Measurements from ENCODE around the gene CNTN1. TPM values are rescaled to one million over a fixed set of nuclear protein-coding genes. Genes with fewer than 3 reads are reported as not detected.

CNTN1 gene
- total RNA-seq, 1 donor from 2014 or later = not detected

GRCh38 chr12:40837891-40838429 is 145.7 kb downstream of the CNTN1 start:
- no peaks in the 10 kb centered on the region for H3K9me3 Mint-ChIP-seq
- H3K27ac Mint-ChIP-seq = no peak overlapping the region
- H3K27me3 Mint-ChIP-seq (ENCODE audit: insufficient read depth) = no peaks in the 10 kb centered on the region
- no peaks in the 10 kb centered on the region for H3K4me1 Mint-ChIP-seq (ENCODE audit: low read depth)
- DNase-seq (ENCODE audit: low spot score) = no peak
- intact Hi-C loops (cut with micrococcal nuclease) = no loop called here
- H3K36me3 Mint-ChIP-seq (ENCODE audit: low read depth) = no peaks in the 10 kb centered on the region
- no peak overlapping the region for H3K4me3 Mint-ChIP-seq

DNA sequence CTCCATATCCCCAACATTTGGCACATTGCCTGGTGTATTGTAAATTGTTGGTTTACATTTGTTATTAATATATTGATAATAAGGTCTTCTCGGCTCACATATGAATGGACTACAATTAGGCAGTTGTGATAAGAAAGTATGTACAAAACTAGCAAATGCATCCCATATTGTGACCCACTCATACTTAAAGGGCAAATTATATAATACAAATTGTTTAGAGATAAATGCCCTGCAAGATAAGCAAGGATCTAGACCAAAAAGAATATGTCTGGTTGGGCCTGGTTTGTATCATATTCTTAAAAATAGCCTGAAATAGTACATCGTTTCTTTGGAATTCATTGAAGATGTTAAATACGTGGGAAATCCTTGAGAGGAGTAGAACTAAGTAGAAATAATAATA is 151.3 kb downstream of the CNTN1 start:
- Mint-ChIP-seq H3K4me1 (ENCODE audit: low read depth) (no peaks in the 10 kb centered on the region), H3K4me3 (no peak overlapping the region), H3K9me3 (no peaks in the 10 kb centered on the region), H3K27ac (no peak overlapping the region), H3K27me3 (ENCODE audit: insufficient read depth) (no peaks in the 10 kb centered on the region), H3K36me3 (ENCODE audit: low read depth) (no peaks in the 10 kb centered on the region)
- intact Hi-C loops (cut with micrococcal nuclease) = no loop called here
- no peak for DNase-seq (ENCODE audit: low spot score)

- no peaks in the 10 kb centered on the region for H3K9me3 Mint-ChIP-seq
- no peaks in the 10 kb centered on the region for H3K36me3 Mint-ChIP-seq (ENCODE audit: low read depth)
- no peaks in the 10 kb centered on the region for H3K27me3 Mint-ChIP-seq (ENCODE audit: insufficient read depth)
- no peaks in the 10 kb centered on the region for H3K4me1 Mint-ChIP-seq (ENCODE audit: low read depth)
- DNase-seq (ENCODE audit: low spot score) = no peak
- no peak overlapping the region for H3K4me3 Mint-ChIP-seq
- intact Hi-C loops (cut with micrococcal nuclease) = no loop called here
- no peak overlapping the region for H3K27ac Mint-ChIP-seq
Observed at GRCh38 chr12:40853221-40853620, 161.0 kb downstream of the CNTN1 start.

DNA sequence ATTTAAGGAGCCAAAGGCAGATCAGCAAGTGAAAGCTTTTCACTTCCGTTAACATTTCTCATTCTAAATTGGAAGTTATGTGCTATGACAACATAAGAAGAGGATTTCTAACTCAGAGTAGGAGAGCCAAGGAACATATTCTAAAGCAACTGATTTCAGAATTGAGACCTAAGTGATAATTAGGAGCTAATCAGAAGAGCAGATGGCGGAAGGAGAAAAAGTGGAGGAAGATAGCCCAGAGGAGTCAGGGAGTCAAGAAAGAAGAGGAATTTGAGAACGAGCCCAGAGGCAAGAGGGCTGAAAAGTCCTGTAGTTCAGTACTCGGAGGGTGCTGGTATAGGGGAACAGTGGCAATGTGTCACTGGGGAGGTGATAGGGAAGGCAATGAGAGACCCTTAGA is 162.4 kb downstream of the CNTN1 start:
- no peaks in the 10 kb centered on the region for H3K9me3 Mint-ChIP-seq
- no peak for DNase-seq (ENCODE audit: low spot score)
- no peaks in the 10 kb centered on the region for H3K4me1 Mint-ChIP-seq (ENCODE audit: low read depth)
- intact Hi-C loops (cut with micrococcal nuclease) = no loop called here
- H3K27ac Mint-ChIP-seq = no peak overlapping the region
- H3K36me3 Mint-ChIP-seq (ENCODE audit: low read depth) = no peaks in the 10 kb centered on the region
- no peak overlapping the region for H3K4me3 Mint-ChIP-seq
- no peaks in the 10 kb centered on the region for H3K27me3 Mint-ChIP-seq (ENCODE audit: insufficient read depth)

DNA sequence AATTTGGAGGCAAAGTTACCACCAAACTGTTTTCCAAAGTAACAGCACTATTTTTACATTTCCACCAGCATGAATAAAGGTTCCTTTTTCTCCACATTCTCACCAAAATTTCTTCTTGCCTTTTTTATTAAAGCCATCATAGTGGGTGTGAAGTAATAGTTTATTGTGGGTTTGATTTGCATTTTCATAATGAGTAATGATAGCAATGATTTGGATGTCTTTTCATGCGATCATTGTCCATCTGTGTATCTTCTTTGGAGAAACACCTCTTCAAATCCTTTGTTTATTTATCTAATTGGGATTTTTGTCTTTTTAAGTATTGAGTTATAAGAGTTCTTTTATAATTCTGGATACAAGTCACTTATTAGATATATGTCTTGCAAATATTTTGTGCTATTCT is 172.7 kb downstream of the CNTN1 start:
- H3K4me1 Mint-ChIP-seq (ENCODE audit: low read depth) = no peaks in the 10 kb centered on the region
- no peaks in the 10 kb centered on the region for H3K27me3 Mint-ChIP-seq (ENCODE audit: insufficient read depth)
- DNase-seq (ENCODE audit: low spot score) = no peak
- H3K4me3 Mint-ChIP-seq = no peak overlapping the region
- intact Hi-C loops (cut with micrococcal nuclease) = no loop called here
- no peaks in the 10 kb centered on the region for H3K9me3 Mint-ChIP-seq
- H3K27ac Mint-ChIP-seq = no peak overlapping the region
- H3K36me3 Mint-ChIP-seq (ENCODE audit: low read depth) = no peaks in the 10 kb centered on the region

DNA sequence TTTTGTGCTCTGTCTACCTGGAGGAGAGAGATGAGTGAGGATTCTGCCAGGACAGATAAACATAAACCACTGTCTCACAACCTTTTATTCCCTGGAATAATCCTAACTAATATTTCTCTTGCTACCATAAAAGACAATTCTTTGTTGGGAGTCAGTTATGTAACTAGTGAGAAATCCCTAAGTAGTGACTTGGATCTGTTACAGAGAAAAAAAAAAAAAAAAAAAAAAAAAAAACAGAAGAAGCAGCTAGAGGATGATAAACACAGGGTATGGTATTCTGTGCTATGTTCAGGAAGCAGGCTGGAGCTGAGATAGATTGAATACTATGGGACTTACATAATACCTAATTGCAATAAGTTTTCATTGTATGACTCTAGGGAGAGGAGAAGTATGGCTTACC is 178.7 kb downstream of the CNTN1 start:
- Mint-ChIP-seq H3K9me3 (no peaks in the 10 kb centered on the region), H3K27me3 (ENCODE audit: insufficient read depth) (no peaks in the 10 kb centered on the region), H3K4me1 (ENCODE audit: low read depth) (no peaks in the 10 kb centered on the region), H3K27ac (no peak overlapping the region), H3K4me3 (no peak overlapping the region), H3K36me3 (ENCODE audit: low read depth) (no peaks in the 10 kb centered on the region)
- DNase-seq (ENCODE audit: low spot score) = no peak
- intact Hi-C loops (cut with micrococcal nuclease) = no loop called here

DNA sequence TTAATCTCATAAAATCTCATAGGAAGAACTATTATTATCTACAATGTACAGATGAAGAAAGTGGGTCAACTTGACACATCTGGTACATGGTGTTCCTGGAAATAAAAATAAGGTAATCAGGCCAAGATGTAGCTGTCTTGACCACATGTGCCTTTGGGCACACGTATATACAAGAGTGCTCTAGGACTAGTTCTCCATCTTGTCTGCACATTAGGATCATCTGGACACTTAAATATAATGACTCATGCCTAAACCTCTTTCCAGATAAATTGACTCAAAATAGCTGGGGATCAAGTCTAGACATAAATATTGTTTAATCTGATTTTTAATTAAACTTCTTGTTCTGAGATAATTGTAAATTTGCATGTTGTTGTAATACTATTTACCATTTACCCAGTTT is 182.6 kb downstream of the CNTN1 start:
- no peak overlapping the region for H3K27ac Mint-ChIP-seq
- H3K27me3 Mint-ChIP-seq (ENCODE audit: insufficient read depth) = no peaks in the 10 kb centered on the region
- intact Hi-C loops (cut with micrococcal nuclease) = no loop called here

GRCh38 chr12:40889329-40889728 is 197.1 kb downstream of the CNTN1 start:
- no peak for DNase-seq (ENCODE audit: low spot score)
- H3K36me3 Mint-ChIP-seq (ENCODE audit: low read depth) = no peaks in the 10 kb centered on the region
- H3K4me3 Mint-ChIP-seq = no peak overlapping the region
- no peaks in the 10 kb centered on the region for H3K4me1 Mint-ChIP-seq (ENCODE audit: low read depth)
- no peaks in the 10 kb centered on the region for H3K9me3 Mint-ChIP-seq
- H3K27ac Mint-ChIP-seq = no peak overlapping the region
- H3K27me3 Mint-ChIP-seq (ENCODE audit: insufficient read depth) = no peaks in the 10 kb centered on the region
- intact Hi-C loops (cut with micrococcal nuclease) = no loop called here

More for the DNA sequence above, 182.6 kb downstream of the CNTN1 start:
- Mint-ChIP-seq H3K4me3 (no peak overlapping the region), H3K9me3 (no peaks in the 10 kb centered on the region), H3K4me1 (ENCODE audit: low read depth) (no peaks in the 10 kb centered on the region), H3K36me3 (ENCODE audit: low read depth) (no peaks in the 10 kb centered on the region)
- DNase-seq (ENCODE audit: low spot score) = no peak

GRCh38 chr12:40892528-40892927 is 200.3 kb downstream of the CNTN1 start:
- no peaks in the 10 kb centered on the region for H3K9me3 Mint-ChIP-seq
- DNase-seq (ENCODE audit: low spot score) = no peak
- no peak overlapping the region for H3K27ac Mint-ChIP-seq
- no peaks in the 10 kb centered on the region for H3K36me3 Mint-ChIP-seq (ENCODE audit: low read depth)
- no peak overlapping the region for H3K4me3 Mint-ChIP-seq
- intact Hi-C loops (cut with micrococcal nuclease) = no loop called here
- no peaks in the 10 kb centered on the region for H3K27me3 Mint-ChIP-seq (ENCODE audit: insufficient read depth)
- no peaks in the 10 kb centered on the region for H3K4me1 Mint-ChIP-seq (ENCODE audit: low read depth)

- Mint-ChIP-seq H3K4me3 (no peak overlapping the region), H3K4me1 (ENCODE audit: low read depth) (no peaks in the 10 kb centered on the region), H3K9me3 (no peaks in the 10 kb centered on the region), H3K27me3 (ENCODE audit: insufficient read depth) (no peaks in the 10 kb centered on the region), H3K27ac (no peak overlapping the region), H3K36me3 (ENCODE audit: low read depth) (no peaks in the 10 kb centered on the region)
- DNase-seq (ENCODE audit: low spot score) = no peak
- intact Hi-C loops (cut with micrococcal nuclease) = no loop called here
Observed at GRCh38 chr12:40898505-40898904, 206.3 kb downstream of the CNTN1 start.

GRCh38 chr12:40903040-40903439 is 210.8 kb downstream of the CNTN1 start:
- H3K4me1 Mint-ChIP-seq (ENCODE audit: low read depth) = no peaks in the 10 kb centered on the region
- no peaks in the 10 kb centered on the region for H3K9me3 Mint-ChIP-seq
- no peaks in the 10 kb centered on the region for H3K36me3 Mint-ChIP-seq (ENCODE audit: low read depth)
- no peak overlapping the region for H3K4me3 Mint-ChIP-seq
- intact Hi-C loops (cut with micrococcal nuclease) = no loop called here
- no peak for DNase-seq (ENCODE audit: low spot score)
- H3K27ac Mint-ChIP-seq = no peak overlapping the region
- no peaks in the 10 kb centered on the region for H3K27me3 Mint-ChIP-seq (ENCODE audit: insufficient read depth)

- H3K4me1 Mint-ChIP-seq (ENCODE audit: low read depth) = no peaks in the 10 kb centered on the region
- no peak overlapping the region for H3K4me3 Mint-ChIP-seq
- H3K27me3 Mint-ChIP-seq (ENCODE audit: insufficient read depth) = no peaks in the 10 kb centered on the region
- no peaks in the 10 kb centered on the region for H3K36me3 Mint-ChIP-seq (ENCODE audit: low read depth)
- no peak for DNase-seq (ENCODE audit: low spot score)
- H3K9me3 Mint-ChIP-seq = no peaks in the 10 kb centered on the region
- intact Hi-C loops (cut with micrococcal nuclease) = no loop called here
- H3K27ac Mint-ChIP-seq = no peak overlapping the region
Observed at GRCh38 chr12:40907115-40907527, 214.9 kb downstream of the CNTN1 start.

- no peaks in the 10 kb centered on the region for H3K36me3 Mint-ChIP-seq (ENCODE audit: low read depth)
- H3K9me3 Mint-ChIP-seq = no peaks in the 10 kb centered on the region
- DNase-seq (ENCODE audit: low spot score) = no peak
- H3K27me3 Mint-ChIP-seq (ENCODE audit: insufficient read depth) = no peaks in the 10 kb centered on the region
- intact Hi-C loops (cut with micrococcal nuclease) = no loop called here
- H3K27ac Mint-ChIP-seq = no peak overlapping the region
- H3K4me3 Mint-ChIP-seq = no peak overlapping the region
- H3K4me1 Mint-ChIP-seq (ENCODE audit: low read depth) = no peaks in the 10 kb centered on the region
Observed at GRCh38 chr12:40911676-40912075, 219.4 kb downstream of the CNTN1 start.

DNA sequence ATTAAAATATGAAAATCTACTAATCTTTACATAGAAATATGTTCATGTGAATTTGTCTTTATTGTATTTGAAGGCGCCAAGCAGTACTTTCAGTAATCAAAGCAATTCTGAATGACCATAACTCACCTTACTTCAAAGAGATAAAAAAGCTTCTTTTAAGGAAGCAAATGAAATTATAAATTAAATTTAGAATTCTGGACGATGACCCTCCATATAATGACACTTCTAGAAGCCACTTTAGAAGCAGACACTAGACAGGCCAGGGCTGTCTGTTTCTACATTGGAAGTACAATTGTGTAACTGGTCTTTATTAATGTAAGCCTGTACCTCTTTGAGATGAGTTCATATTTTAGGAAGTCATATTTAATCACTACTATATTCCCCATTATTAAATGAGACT is 222.9 kb downstream of the CNTN1 start:
- no peak for DNase-seq (ENCODE audit: low spot score)
- intact Hi-C loops (cut with micrococcal nuclease) = no loop called here
- Mint-ChIP-seq H3K36me3 (ENCODE audit: low read depth) (no peaks in the 10 kb centered on the region), H3K27me3 (ENCODE audit: insufficient read depth) (no peaks in the 10 kb centered on the region), H3K27ac (no peak overlapping the region), H3K4me1 (ENCODE audit: low read depth) (no peaks in the 10 kb centered on the region), H3K4me3 (no peak overlapping the region), H3K9me3 (no peaks in the 10 kb centered on the region)
